B cell (primary cell): ENCODE measurements around the gene EEA1. TPM values are rescaled to one million over a fixed set of nuclear protein-coding genes. Genes with fewer than 3 reads are reported as not detected.

ENCODE experiments used
- ATAC-seq: fragments of 200-7000 bp; cut with Tn5 transposase; one replicate; pipeline ENCODE4 v1.10.0; 2021; ENCODE audit warnings: low read depth, mild to moderate bottlenecking, moderate number of reproducible peaks, moderate library complexity
- CTCF ChIA-PET: fragments of 350-600 bp; sonication (Branson Sonifier 250); formaldehyde crosslinking; loops from one replicate; lab custom pipeline; 2021; ENCODE audit warnings: antibody characterized with exemption, inconsistent platforms; lab: Charles Lee
- POLR2A ChIA-PET: fragments of 350-600 bp; sonication (Branson Sonifier 250); formaldehyde crosslinking; loops from one replicate; lab custom pipeline; 2021; ENCODE audit warnings: antibody characterized with exemption; lab: Charles Lee
- DNase-seq: peaks from one replicate; pipeline ENCODE4 v3.0.0; 2013
- H2AFZ ChIP-seq: 2 replicates; pipeline ENCODE4 v1.6.1; 2012; ENCODE audit warnings: mild to moderate bottlenecking, low read depth, low read length; ENCODE audit not compliant: insufficient read depth, poor library complexity, severe bottlenecking
- H3K27ac ChIP-seq, 2 donors: 1 replicate in 1 of 2; 2 replicates in 1 of 2; pipeline ENCODE4 v1.5.1; 2012 to 2013; ENCODE audit warnings: low read length in 2 of 2, mild to moderate bottlenecking in 2 of 2, moderate library complexity in 1 of 2
- H3K27me3 ChIP-seq, 4 experiments: fragments of 200-600 bp in 1 of 4; sonication (generic) in 1 of 4; replicated peaks in 1 of 4; 1 replicate in 2 of 4; 2 replicates in 2 of 4; pipeline versions ENCODE4 v1.6.1 to v1.7.0; 2013 to 2016; ENCODE audit warnings: low read length in 3 of 4, mild to moderate bottlenecking in 2 of 4, mixed read lengths in 1 of 4, moderate library complexity in 1 of 4; ENCODE audit not compliant: insufficient read depth in 4 of 4, control insufficient read depth in 3 of 4; ENCODE audit errors: control extremely low read depth in 1 of 4
- H3K36me3 ChIP-seq, 2 experiments: replicated peaks in 1 of 2; 1 replicate in 1 of 2; 2 replicates in 1 of 2; pipeline versions ENCODE4 v1.6.1 to v1.7.1; 2013; ENCODE audit warnings: low read length in 1 of 2; ENCODE audit not compliant: insufficient read depth in 2 of 2, control insufficient read depth in 1 of 2; ENCODE audit errors: control extremely low read depth in 1 of 2, extremely low read depth in 1 of 2
- H3K4me1 ChIP-seq, 2 donors: fragments of 200-600 bp in 1 of 2; sonication (generic) in 1 of 2; 1 replicate in 1 of 2; 2 replicates in 1 of 2; pipeline versions ENCODE4 v1.5.1 to v1.6.1; 2013 to 2017; ENCODE audit warnings: low read length in 2 of 2; ENCODE audit not compliant: control insufficient read depth in 2 of 2, insufficient read depth in 2 of 2
- H3K4me2 ChIP-seq: replicated peaks from 2 replicates; pipeline ENCODE3; 2012; ENCODE audit warnings: mild to moderate bottlenecking, low read depth, low read length; ENCODE audit not compliant: poor library complexity, severe bottlenecking
- H3K4me3 ChIP-seq, 5 experiments: fragments of 200-600 bp in 1 of 5; sonication (generic) in 1 of 5; 1 replicate in 3 of 5; 2 replicates in 2 of 5; pipeline versions ENCODE4 v1.5.1 to v1.7.0; 2011 to 2016; ENCODE audit warnings: low read length in 4 of 5, mild to moderate bottlenecking in 4 of 5, low read depth in 2 of 5, control low read depth in 1 of 5, moderate library complexity in 1 of 5; ENCODE audit not compliant: insufficient read depth in 1 of 5; ENCODE audit errors: control extremely low read depth in 1 of 5, extremely low read depth in 1 of 5
- H3K79me2 ChIP-seq: fragments of 200-600 bp; sonication (generic); one replicate; pipeline ENCODE4 v1.6.0; 2016; ENCODE audit warnings: low read length; ENCODE audit not compliant: control insufficient read depth, insufficient read depth
- H3K9ac ChIP-seq: fragments of 200-600 bp; sonication (generic); 2 replicates; pipeline ENCODE4 v1.6.1; 2017; ENCODE audit warnings: mild to moderate bottlenecking, low read length, moderate library complexity
- H3K9me3 ChIP-seq, 3 donors: one replicate each; pipeline versions ENCODE4 v1.6.1 to v1.7.1; 2013; ENCODE audit warnings: low read length in 2 of 3; ENCODE audit not compliant: control insufficient read depth in 2 of 3, insufficient read depth in 1 of 3; ENCODE audit errors: control extremely low read depth in 1 of 3
- H4K20me1 ChIP-seq: 2 replicates; pipeline ENCODE4 v1.6.0; 2012; ENCODE audit warnings: mild to moderate bottlenecking, low read length; ENCODE audit not compliant: insufficient read depth, control insufficient read depth, poor library complexity, severe bottlenecking
- H3K27ac Mint-ChIP-seq: one replicate; pipeline ENCODE4 v1.8.0; 2021; ENCODE audit warnings: mixed read lengths
- H3K27me3 Mint-ChIP-seq: one replicate; pipeline ENCODE4 v1.8.0; 2021; ENCODE audit warnings: mixed read lengths
- H3K4me1 Mint-ChIP-seq: one replicate; pipeline ENCODE4 v1.8.0; 2021; ENCODE audit warnings: mixed read lengths
- H3K4me3 Mint-ChIP-seq: one replicate; pipeline ENCODE4 v1.8.0; 2021; ENCODE audit warnings: mixed read lengths
- H3K9me3 Mint-ChIP-seq: one replicate; pipeline ENCODE4 v1.8.0; 2022; ENCODE audit warnings: mixed read lengths; ENCODE audit not compliant: insufficient read depth
- EZH2 ChIP-seq: IDR thresholded peaks from 2 replicates; pipeline ENCODE4 v1.6.1; 2012; ENCODE audit warnings: borderline replicate concordance, low read depth, mild to moderate bottlenecking, moderate library complexity, low read length; ENCODE audit not compliant: insufficient read depth, poor library complexity, severe bottlenecking
- WGBS: methylation state at CpG from one replicate; pipeline ENCODE4 v1.1.5; 2013; ENCODE audit warnings: missing lambda C conversion rate; ENCODE audit not compliant: insufficient coverage; 5-methylcytosine and 5-hydroxymethylcytosine counted together
- intact Hi-C: fragments of 100-400 bp; cut with micrococcal nuclease; formaldehyde crosslinking; loops from one replicate; pipeline ENCODE4 v1.10.0; 2022
- polyA plus RNA-seq: library from polyadenylated mRNA; depleted of rRNA; stranded (reverse); fragments of >200 nt; gene quantifications from 2 replicates; pipeline ENCODE4 v1.2.3, GENCODE V29; 2012
- total RNA-seq, 2 donors: library from RNA; stranded (reverse); fragments of 120-200 nt in 1 of 2; gene quantifications; 1 replicate in 1 of 2; 2 replicates in 1 of 2; pipeline versions ENCODE4 v1.2.3 to v1.2.4, GENCODE V29; 2013 to 2022
- TF ChIP-seq, protein P1 (sequence below): fragments of 200-600 bp; IDR thresholded peaks from one replicate; pipeline ENCODE4 v1.8.0; 2022; ENCODE audit warnings: antibody characterized with exemption, mild to moderate bottlenecking

EEA1 gene
- total and polyA plus RNA-seq, 2 donors (not counting 1 experiment from before 2014, with no cell fraction given), result 1.8 to 26.3 TPM

DNA sequence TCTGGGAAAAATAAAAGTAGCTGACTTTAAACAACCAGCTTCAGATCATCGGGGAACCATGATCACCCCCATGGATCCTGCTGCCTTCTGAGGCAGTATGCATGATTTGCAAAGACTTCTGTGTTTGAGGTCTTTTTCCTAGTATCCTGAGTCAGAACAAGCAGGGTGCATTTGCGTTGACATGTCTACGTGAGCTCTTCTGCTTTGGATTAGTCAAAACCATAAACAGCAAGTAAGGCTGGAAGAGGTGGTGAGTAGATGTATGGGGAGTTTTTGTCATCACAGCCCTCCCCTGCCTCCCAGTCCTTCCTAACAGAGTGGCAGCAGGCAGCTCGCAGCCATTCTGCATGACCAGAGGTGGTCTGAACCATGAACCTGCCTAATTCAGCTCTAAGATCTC is 202.2 kb downstream of the EEA1 start:
- no peak overlapping the region for H3K27ac ChIP-seq
- no peaks in the 10 kb centered on the region for H3K79me2 ChIP-seq
- peaks cover 0 to 10% of the 10 kb centered on the region in 2 experiments for H3K36me3 ChIP-seq
- no peaks in the 10 kb centered on the region for H3K27me3 Mint-ChIP-seq
- no peaks in the 10 kb centered on the region for H3K4me1 Mint-ChIP-seq
- H2AFZ ChIP-seq, result no peak overlapping the region
- no peak for TF ChIP-seq EZH2
- TF ChIP-seq, protein P1, sequence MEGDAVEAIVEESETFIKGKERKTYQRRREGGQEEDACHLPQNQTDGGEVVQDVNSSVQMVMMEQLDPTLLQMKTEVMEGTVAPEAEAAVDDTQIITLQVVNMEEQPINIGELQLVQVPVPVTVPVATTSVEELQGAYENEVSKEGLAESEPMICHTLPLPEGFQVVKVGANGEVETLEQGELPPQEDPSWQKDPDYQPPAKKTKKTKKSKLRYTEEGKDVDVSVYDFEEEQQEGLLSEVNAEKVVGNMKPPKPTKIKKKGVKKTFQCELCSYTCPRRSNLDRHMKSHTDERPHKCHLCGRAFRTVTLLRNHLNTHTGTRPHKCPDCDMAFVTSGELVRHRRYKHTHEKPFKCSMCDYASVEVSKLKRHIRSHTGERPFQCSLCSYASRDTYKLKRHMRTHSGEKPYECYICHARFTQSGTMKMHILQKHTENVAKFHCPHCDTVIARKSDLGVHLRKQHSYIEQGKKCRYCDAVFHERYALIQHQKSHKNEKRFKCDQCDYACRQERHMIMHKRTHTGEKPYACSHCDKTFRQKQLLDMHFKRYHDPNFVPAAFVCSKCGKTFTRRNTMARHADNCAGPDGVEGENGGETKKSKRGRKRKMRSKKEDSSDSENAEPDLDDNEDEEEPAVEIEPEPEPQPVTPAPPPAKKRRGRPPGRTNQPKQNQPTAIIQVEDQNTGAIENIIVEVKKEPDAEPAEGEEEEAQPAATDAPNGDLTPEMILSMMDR, result no peak
- H3K9me3 ChIP-seq, result peaks cover 0 to 4% (median 0%) of the 10 kb centered on the region in 3 donors
- POLR2A ChIA-PET, result no interaction called here
- no peaks in the 10 kb centered on the region for H4K20me1 ChIP-seq
- H3K9me3 Mint-ChIP-seq, result peaks cover 6% of the 10 kb centered on the region
- H3K9ac ChIP-seq, result no peak overlapping the region
- no peaks in the 10 kb centered on the region for H3K27me3 ChIP-seq
- no peak overlapping the region for H3K27ac Mint-ChIP-seq
- no peak overlapping the region for H3K4me3 ChIP-seq
- CTCF ChIA-PET, result no interaction called here
- no peak for DNase-seq
- H3K4me2 ChIP-seq, result no peak overlapping the region
- H3K4me3 Mint-ChIP-seq, result no peak overlapping the region
- intact Hi-C loops, result no loop called here
- no peak for ATAC-seq
- no peaks in the 10 kb centered on the region for H3K4me1 ChIP-seq
- 87% methylated on average over 2 of the region's 4 CpGs for WGBS

DNA sequence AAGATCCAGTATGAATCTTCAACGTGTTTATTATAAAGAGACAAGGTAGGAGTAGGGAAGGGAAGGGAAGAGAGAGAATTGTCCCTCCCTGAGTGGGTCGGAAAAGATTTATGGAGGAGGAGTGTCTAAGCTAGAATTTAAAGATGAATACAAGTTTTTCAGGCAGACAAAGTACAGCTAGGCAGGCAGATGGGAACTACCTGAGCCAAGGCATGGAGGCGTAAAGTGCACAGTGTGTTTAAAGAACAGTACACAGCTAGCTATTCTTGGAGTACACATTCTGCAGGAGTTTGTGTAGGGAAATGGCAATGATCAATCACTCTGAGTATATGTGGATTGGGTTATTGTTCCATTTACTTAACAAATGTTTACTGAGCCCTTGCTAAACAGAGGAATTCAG is 206.2 kb downstream of the EEA1 start:
- Histone ChIP-seq H3K36me3 (peaks cover 0 to 2% of the 10 kb centered on the region in 2 experiments), H3K27me3 (no peaks in the 10 kb centered on the region), H3K27ac (no peak overlapping the region), H2AFZ (no peak overlapping the region), H3K4me1 (no peaks in the 10 kb centered on the region), H4K20me1 (no peaks in the 10 kb centered on the region), H3K4me2 (no peak overlapping the region), H3K4me3 (no peak overlapping the region), H3K9ac (no peak overlapping the region), H3K9me3 (peaks cover 0 to 4% (median 0%) of the 10 kb centered on the region in 3 donors), H3K79me2 (no peaks in the 10 kb centered on the region)
- Mint-ChIP-seq H3K4me3 (no peak overlapping the region), H3K27ac (no peak overlapping the region), H3K27me3 (no peaks in the 10 kb centered on the region), H3K4me1 (no peaks in the 10 kb centered on the region), H3K9me3 (peaks cover 6% of the 10 kb centered on the region)
- intact Hi-C loops, result no loop called here
- WGBS, result 90% methylated on average over 3 of the region's 3 CpGs
- no peak for DNase-seq
- POLR2A ChIA-PET, result no interaction called here
- TF ChIP-seq EZH2, result no peak
- TF ChIP-seq, protein P1, result no peak
- ATAC-seq, result no peak
- CTCF ChIA-PET, result no interaction called here
